H1 (cell line): ENCODE data around the gene PDE4C. TPM values are rescaled to one million over a fixed set of nuclear protein-coding genes. Genes with fewer than 3 reads are reported as not detected.
A peak's percentile ranks its signal among the peaks of the same experiment; 100 is the strongest.

Source experiments
- CTCF ChIA-PET: fragments of 300-600 bp; sonication (Branson Sonifier 250); formaldehyde crosslinking; loops from one replicate; lab custom pipeline; 2021; ENCODE audit not compliant: partially characterized antibody; lab: Charles Lee
- POLR2A ChIA-PET: fragments of 300-600 bp; sonication (Branson Sonifier 250); formaldehyde crosslinking; loops from one replicate; lab custom pipeline; 2021; ENCODE audit warnings: inconsistent platforms; ENCODE audit not compliant: partially characterized antibody; lab: Charles Lee
- DNase-seq, 2 experiments: peaks; one replicate each; pipeline versions ENCODE4 v3.0.0 to v3.0.0-alpha.2; 2010 to 2022; ENCODE audit warnings: low spot score in 2 of 2, low read depth in 1 of 2, mixed read lengths in 1 of 2
- FAIRE-seq: peaks from 2 replicates; lab custom pipeline; 2011; peaks lifted over from hg19 to GRCh38; lab: Jason Lieb, UNC
- H2AFZ ChIP-seq: 2 replicates; pipeline ENCODE4 v1.8.1; 2012; ENCODE audit warnings: low read length, inconsistent platforms
- H2AK5ac ChIP-seq: 2 replicates; pipeline ENCODE4 v1.6.1; 2013; ENCODE audit warnings: low read depth, low read length
- H2BK120ac ChIP-seq: replicated peaks from 2 replicates; pipeline ENCODE3; 2013; ENCODE audit warnings: low read depth, low read length, inconsistent platforms
- H2BK12ac ChIP-seq: 2 replicates; pipeline ENCODE4 v1.6.1; 2013; ENCODE audit warnings: low read depth, low read length
- H2BK15ac ChIP-seq: 2 replicates; pipeline ENCODE4 v1.6.1; 2013; ENCODE audit warnings: low read length
- H2BK20ac ChIP-seq: 2 replicates; pipeline ENCODE4 v1.6.1; 2013; ENCODE audit warnings: low read length
- H2BK5ac ChIP-seq: 2 replicates; pipeline ENCODE4 v1.6.1; 2013; ENCODE audit warnings: low read depth, low read length
- H3K14ac ChIP-seq: 2 replicates; pipeline ENCODE4 v1.6.1; 2013; ENCODE audit warnings: inconsistent platforms; ENCODE audit not compliant: insufficient read length
- H3K18ac ChIP-seq: 2 replicates; pipeline ENCODE4 v1.6.1; 2013; ENCODE audit warnings: low read length; ENCODE audit errors: extremely low read depth
- H3K23ac ChIP-seq: 2 replicates; pipeline ENCODE4 v1.6.1; 2013; ENCODE audit warnings: inconsistent platforms; ENCODE audit not compliant: insufficient read length
- H3K23me2 ChIP-seq: 2 replicates; pipeline ENCODE4 v1.6.1; 2013; ENCODE audit warnings: low read depth, low read length
- H3K27ac ChIP-seq: 2 replicates; pipeline ENCODE4 v1.6.1; 2011; ENCODE audit warnings: low read depth, low read length, inconsistent platforms
- H3K27me3 ChIP-seq, 4 experiments: replicated peaks in 1 of 4; 1 replicate in 1 of 4; 2 replicates in 3 of 4; pipeline versions ENCODE4 v1.6.1 to v1.8.1; 2011 to 2013; ENCODE audit warnings: low read length in 3 of 4, mild to moderate bottlenecking in 3 of 4, inconsistent platforms in 2 of 4, mixed read lengths in 2 of 4, moderate library complexity in 1 of 4; ENCODE audit not compliant: control insufficient read depth in 3 of 4, insufficient read depth in 3 of 4; ENCODE audit errors: extremely low read depth in 1 of 4
- H3K36me3 ChIP-seq, 4 experiments: 2 replicates each; pipeline versions ENCODE4 v1.6.1 to v1.8.1; 2011 to 2013; ENCODE audit warnings: mild to moderate bottlenecking in 4 of 4, low read length in 3 of 4, moderate library complexity in 2 of 4, control low read depth in 1 of 4, inconsistent platforms in 1 of 4; ENCODE audit not compliant: insufficient read depth in 4 of 4, control insufficient read depth in 2 of 4
- H3K4ac ChIP-seq: replicated peaks from 2 replicates; pipeline ENCODE3; 2013; ENCODE audit warnings: low read length, low read depth, mixed read lengths, inconsistent platforms; ENCODE audit not compliant: insufficient read length
- H3K4me1 ChIP-seq, 4 experiments: replicated peaks in 1 of 4; 1 replicate in 1 of 4; 2 replicates in 3 of 4; pipeline versions ENCODE4 v1.6.1 to v1.8.1; 2011 to 2013; ENCODE audit warnings: low read length in 3 of 4, inconsistent platforms in 2 of 4, mixed read lengths in 1 of 4; ENCODE audit not compliant: insufficient read depth in 4 of 4, control insufficient read depth in 3 of 4
- H3K4me2 ChIP-seq, 2 experiments: 2 replicates each; pipeline versions ENCODE4 v1.6.1 to v1.8.1; 2011 to 2013; ENCODE audit warnings: low read depth in 2 of 2, low read length in 2 of 2, control low read depth in 1 of 2, inconsistent platforms in 1 of 2, mild to moderate bottlenecking in 1 of 2; ENCODE audit not compliant: insufficient read depth in 1 of 2
- H3K4me3 ChIP-seq, 4 experiments: fragments of 200-600, 300-600 bp in 1 of 4; sonication (generic), shearing (Covaris generic), sonication (Bioruptor Twin) in 1 of 4; 2 replicates each; pipeline versions ENCODE4 v1.5.1 to v1.8.1; 2011 to 2016; ENCODE audit warnings: low read length in 4 of 4, low read depth in 3 of 4, control low read depth in 2 of 4, inconsistent platforms in 2 of 4, mild to moderate bottlenecking in 2 of 4, mixed read lengths in 1 of 4, moderate library complexity in 1 of 4; ENCODE audit not compliant: insufficient read depth in 2 of 4; ENCODE audit errors: extremely low read depth in 1 of 4
- H3K56ac ChIP-seq: replicated peaks from 2 replicates; pipeline ENCODE3; 2013; ENCODE audit warnings: low read depth, mild to moderate bottlenecking, mixed read lengths, low read length, inconsistent platforms; ENCODE audit not compliant: insufficient read length
- H3K79me1 ChIP-seq: 2 replicates; pipeline ENCODE4 v1.6.1; 2013; ENCODE audit warnings: low read depth, low read length, control low read depth
- H3K79me2 ChIP-seq, 2 experiments: 2 replicates each; pipeline versions ENCODE4 v1.6.1 to v1.8.1; 2012 to 2013; ENCODE audit warnings: low read length in 2 of 2, mild to moderate bottlenecking in 2 of 2, inconsistent platforms in 1 of 2; ENCODE audit not compliant: insufficient read depth in 2 of 2, control insufficient read depth in 1 of 2
- H3K9ac ChIP-seq, 4 experiments: replicated peaks in 1 of 4; 1 replicate in 1 of 4; 2 replicates in 3 of 4; pipeline versions ENCODE4 v1.6.1 to v1.8.1; 2011 to 2013; ENCODE audit warnings: low read depth in 3 of 4, low read length in 3 of 4, control low read depth in 2 of 4, mild to moderate bottlenecking in 2 of 4, moderate library complexity in 2 of 4, inconsistent platforms in 1 of 4; ENCODE audit errors: extremely low read depth in 1 of 4
- H3K9me3 ChIP-seq, 2 experiments: 2 replicates each; pipeline versions ENCODE4 v1.6.1 to v1.8.1; 2012 to 2013; ENCODE audit warnings: mild to moderate bottlenecking in 2 of 2, moderate library complexity in 2 of 2, control low read depth in 1 of 2, inconsistent platforms in 1 of 2, low read depth in 1 of 2, low read length in 1 of 2, mixed read lengths in 1 of 2; ENCODE audit not compliant: insufficient read depth in 2 of 2
- H4K20me1 ChIP-seq, 2 experiments: replicated peaks in 1 of 2; 2 replicates each; pipeline versions ENCODE3 to v1.8.1; 2011 to 2013; ENCODE audit warnings: inconsistent platforms in 2 of 2, low read length in 2 of 2, mild to moderate bottlenecking in 1 of 2; ENCODE audit not compliant: insufficient read depth in 2 of 2, control insufficient read depth in 1 of 2
- H4K5ac ChIP-seq: 2 replicates; pipeline ENCODE4 v1.6.1; 2013; ENCODE audit warnings: low read length, low read depth, mixed read lengths, inconsistent platforms; ENCODE audit not compliant: insufficient read length
- H4K8ac ChIP-seq: 2 replicates; pipeline ENCODE4 v1.8.0; 2013; ENCODE audit warnings: mild to moderate bottlenecking, moderate library complexity, low read length, inconsistent platforms; ENCODE audit not compliant: insufficient read depth; ENCODE audit errors: extremely low read depth
- H4K91ac ChIP-seq: replicated peaks from 2 replicates; pipeline ENCODE3; 2013; ENCODE audit warnings: low read length, mixed read lengths, inconsistent platforms; ENCODE audit not compliant: insufficient read length
- CEBPB ChIP-seq: IDR thresholded peaks from 2 replicates; pipeline ENCODE4 v1.6.1; 2012; ENCODE audit warnings: low read depth, low read length
- CREB1 ChIP-seq: IDR thresholded peaks from 2 replicates; pipeline ENCODE4 v1.6.1; 2012; ENCODE audit warnings: inconsistent platforms
- RFX5 ChIP-seq: IDR thresholded peaks from 2 replicates; pipeline ENCODE4 v1.6.1; 2011; ENCODE audit warnings: low read depth, low read length, improper control_type of control experiment, borderline replicate concordance
- WGBS, 2 experiments: shearing (Covaris generic) in 1 of 2; methylation state at CpG; one replicate each; pipeline versions ENCODE4 v1.1.6 to v1.1.7; 2013 to 2015; ENCODE audit warnings: low lambda C conversion rate in 2 of 2, mixed read lengths in 2 of 2, inconsistent platforms in 1 of 2, low coverage in 1 of 2, missing lambda C conversion rate in 1 of 2; ENCODE audit not compliant: insufficient replicate concordance in 2 of 2, insufficient coverage in 1 of 2, insufficient read length in 1 of 2; ENCODE audit errors: extremely low coverage in 1 of 2, missing lambda C conversion rate in 1 of 2; 5-methylcytosine and 5-hydroxymethylcytosine counted together
- polyA plus RNA-seq, 7 experiments: library from polyadenylated mRNA; depleted of rRNA in 3 of 7; stranded (reverse) in 5 of 7; unstranded in 2 of 7; fragments of >200 nt in 5 of 7; fragments of 200-250 nt in 2 of 7; gene quantifications; 1 replicate in 5 of 7; 2 replicates in 1 of 7; 4 replicates in 1 of 7; pipeline versions ENCODE4 v1.2.1 to v1.2.3, GENCODE V29; 2011 to 2013; ENCODE audit warnings: missing spikeins in 2 of 7, mixed read lengths in 2 of 7
- total RNA-seq: library from RNA; stranded (reverse); fragmentation: NEBNext Ultra II Directional; extraction: Animal tissue kit (Norgen Biotek cat#: 25700); gene quantifications from 2 replicates; pipeline ENCODE4 v1.2.1, GENCODE V29; 2021
- TF ChIP-seq, protein P1 (sequence below), 3 experiments: IDR thresholded peaks; 1 replicate in 2 of 3; 2 replicates in 1 of 3; pipeline versions ENCODE4 v1.5.1 to v1.6.1; 2011; ENCODE audit warnings: low read length in 3 of 3, mild to moderate bottlenecking in 3 of 3, inconsistent platforms in 2 of 3, low read depth in 1 of 3, moderate library complexity in 1 of 3; ENCODE audit not compliant: insufficient read depth in 1 of 3; ENCODE audit errors: control extremely low read depth in 1 of 3
- TF ChIP-seq, protein P2 (sequence below): IDR thresholded peaks from 2 replicates; pipeline ENCODE4 v1.6.1; 2012; ENCODE audit warnings: low read length, inconsistent platforms

The PDE4C gene
- total and polyA plus RNA-seq, 2 of the 8 experiments (the other 6 are each of a cell fraction or from before 2014, with no cell fraction given) = 2.7 to 3.1 TPM

DNA sequence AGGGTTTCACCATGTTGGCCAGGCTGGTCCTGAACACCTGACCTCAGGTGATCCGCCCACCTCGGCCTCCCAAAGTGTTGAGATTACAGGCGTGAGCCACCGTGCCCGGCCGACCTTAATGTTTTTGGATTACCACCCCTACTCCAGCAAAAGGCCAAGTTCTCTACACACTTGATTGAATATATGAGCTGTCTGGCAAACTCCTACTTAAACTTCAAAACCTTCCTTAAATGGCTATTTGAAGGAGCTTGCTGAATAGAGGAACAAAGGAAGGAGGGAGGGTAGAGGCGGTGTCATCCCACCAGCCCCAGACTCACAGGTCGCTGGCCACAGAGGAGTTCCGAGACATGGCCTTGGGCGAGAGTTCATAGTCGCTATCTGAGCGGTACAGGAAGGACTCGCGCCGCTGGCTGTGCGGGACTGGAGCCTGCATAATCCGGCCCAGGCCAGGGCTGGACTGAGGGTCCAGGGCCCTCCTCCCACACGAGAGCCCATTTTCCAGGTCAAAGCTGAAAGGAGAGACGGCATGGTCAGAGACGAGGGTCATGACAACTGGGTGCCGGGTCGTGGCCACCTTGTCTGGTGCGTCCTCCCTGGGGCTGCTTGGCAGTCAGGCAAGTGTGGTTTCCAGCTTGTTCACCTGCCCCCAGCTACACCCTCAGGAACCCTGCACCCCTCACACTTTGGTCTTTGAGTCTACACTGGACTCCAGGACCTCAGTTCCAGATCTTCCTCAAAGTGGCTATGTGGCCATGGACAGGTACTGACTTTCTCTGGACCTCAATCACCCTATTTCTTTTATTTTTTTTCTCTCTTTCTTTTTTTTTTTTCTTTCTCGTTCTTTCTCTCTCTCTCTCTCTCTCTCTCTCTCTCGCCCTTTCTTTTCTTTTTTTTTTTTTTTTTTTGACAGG lies 4.2 kb downstream of the PDE4C start:
- H3K56ac ChIP-seq = no peak overlapping the region
- no peak overlapping the region; the same call in 1 of the 2 replicates for H3K18ac ChIP-seq
- H2AK5ac ChIP-seq = peak overlapping the region; percentile 82; the same call in 1 of the 2 replicates
- no peaks in the 10 kb centered on the region for H3K79me2 ChIP-seq
- H2BK20ac ChIP-seq = no peak overlapping the region
- no peak overlapping the region for H3K9ac ChIP-seq
- no peak overlapping the region for H3K4me3 ChIP-seq
- no peak overlapping the region; the same call in 1 of the 2 replicates for H4K8ac ChIP-seq
- 0 out of 2 replicates have a peak overlapping the region, but pooled peaks have one; percentile 17 for H2BK12ac ChIP-seq
- CTCF ChIA-PET = interaction anchor here (1.0 to 8.3 kb wide), 13 partner anchors 10 to 518 kb away, joined by 3 to 87 read pairs (median 6); partner anchors contain the start of genes MPV17L2 and RAB3A
- no peak for DNase-seq
- H3K27ac ChIP-seq = no peak overlapping the region
- H3K4me1 ChIP-seq = peaks cover 0 to 20% (median 16%) of the 10 kb centered on the region in 4 experiments; a peak in 6 of 7 replicates
- H3K27me3 ChIP-seq = peaks cover 10 to 19% (median 16%) of the 10 kb centered on the region in 4 experiments
- no peak overlapping the region for H3K23ac ChIP-seq
- no peak for TF ChIP-seq CEBPB
- no peak for TF ChIP-seq CREB1
- TF ChIP-seq, protein P1, sequence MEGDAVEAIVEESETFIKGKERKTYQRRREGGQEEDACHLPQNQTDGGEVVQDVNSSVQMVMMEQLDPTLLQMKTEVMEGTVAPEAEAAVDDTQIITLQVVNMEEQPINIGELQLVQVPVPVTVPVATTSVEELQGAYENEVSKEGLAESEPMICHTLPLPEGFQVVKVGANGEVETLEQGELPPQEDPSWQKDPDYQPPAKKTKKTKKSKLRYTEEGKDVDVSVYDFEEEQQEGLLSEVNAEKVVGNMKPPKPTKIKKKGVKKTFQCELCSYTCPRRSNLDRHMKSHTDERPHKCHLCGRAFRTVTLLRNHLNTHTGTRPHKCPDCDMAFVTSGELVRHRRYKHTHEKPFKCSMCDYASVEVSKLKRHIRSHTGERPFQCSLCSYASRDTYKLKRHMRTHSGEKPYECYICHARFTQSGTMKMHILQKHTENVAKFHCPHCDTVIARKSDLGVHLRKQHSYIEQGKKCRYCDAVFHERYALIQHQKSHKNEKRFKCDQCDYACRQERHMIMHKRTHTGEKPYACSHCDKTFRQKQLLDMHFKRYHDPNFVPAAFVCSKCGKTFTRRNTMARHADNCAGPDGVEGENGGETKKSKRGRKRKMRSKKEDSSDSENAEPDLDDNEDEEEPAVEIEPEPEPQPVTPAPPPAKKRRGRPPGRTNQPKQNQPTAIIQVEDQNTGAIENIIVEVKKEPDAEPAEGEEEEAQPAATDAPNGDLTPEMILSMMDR (IDR thresholded peaks at IDR 0.05; ENCODE audit: control extremely low read depth in 1 of 3, insufficient read depth in 1 of 3, low read depth in 1 of 3, low read length in 3 of 3) = no peak
- TF ChIP-seq, protein P2, sequence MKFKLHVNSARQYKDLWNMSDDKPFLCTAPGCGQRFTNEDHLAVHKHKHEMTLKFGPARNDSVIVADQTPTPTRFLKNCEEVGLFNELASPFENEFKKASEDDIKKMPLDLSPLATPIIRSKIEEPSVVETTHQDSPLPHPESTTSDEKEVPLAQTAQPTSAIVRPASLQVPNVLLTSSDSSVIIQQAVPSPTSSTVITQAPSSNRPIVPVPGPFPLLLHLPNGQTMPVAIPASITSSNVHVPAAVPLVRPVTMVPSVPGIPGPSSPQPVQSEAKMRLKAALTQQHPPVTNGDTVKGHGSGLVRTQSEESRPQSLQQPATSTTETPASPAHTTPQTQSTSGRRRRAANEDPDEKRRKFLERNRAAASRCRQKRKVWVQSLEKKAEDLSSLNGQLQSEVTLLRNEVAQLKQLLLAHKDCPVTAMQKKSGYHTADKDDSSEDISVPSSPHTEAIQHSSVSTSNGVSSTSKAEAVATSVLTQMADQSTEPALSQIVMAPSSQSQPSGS = no peak
- no peak for TF ChIP-seq RFX5
- no peak overlapping the region for H3K14ac ChIP-seq
- no peaks in the 10 kb centered on the region for H3K9me3 ChIP-seq
- peak overlapping the region; percentile 13; the same call in 1 of the 2 replicates for H2BK15ac ChIP-seq
- POLR2A ChIA-PET = interaction anchor here (0.6 to 6.5 kb wide), 8 partner anchors 9 to 112 kb away, joined by 3 to 59 read pairs (median 4); partner anchors contain the start of genes JUND and RAB3A
- peak overlapping the region; percentile 38 for H4K91ac ChIP-seq
- no peak overlapping the region for H2BK120ac ChIP-seq
- no peaks in the 10 kb centered on the region for H3K79me1 ChIP-seq
- no peak for FAIRE-seq
- H2BK5ac ChIP-seq = no peak overlapping the region
- H4K5ac ChIP-seq = no peak overlapping the region
- WGBS, 2 experiments = 94% methylated on average over 23 of the region's 25 CpGs; no CpG with 5 or more reads in 1 of the 2 experiments
- no peak overlapping the region for H2AFZ ChIP-seq
- H3K4me2 ChIP-seq = no peak overlapping the region
- H4K20me1 ChIP-seq = no peaks in the 10 kb centered on the region
- H3K36me3 ChIP-seq = no peaks in the 10 kb centered on the region
- H3K4ac ChIP-seq = peak overlapping the region; percentile 48
- peaks cover 13% of the 10 kb centered on the region for H3K23me2 ChIP-seq
